Kasumi-1 (cell line): ENCODE results near the gene EEF1AKMT3.

Experiments used
- DNase-seq, 2 experiments: peaks; one replicate each; lab custom pipeline; 2025; lab: John Stamatoyannopoulos, UW

EEF1AKMT3 gene

GRCh38 chr12:57735198-57735855 lies 37.1 kb upstream of the EEF1AKMT3 start:
- DNase-seq = no peak

GRCh38 chr12:57735952-57736740 lies 36.3 kb upstream of the EEF1AKMT3 start:
- DNase-seq = no peak

- DNase-seq = no peak
Observed at GRCh38 chr12:57736741-57737466, 35.5 kb upstream of the EEF1AKMT3 start.

- no peak for DNase-seq
Observed at GRCh38 chr12:57737467-57738460, 34.6 kb upstream of the EEF1AKMT3 start.

GRCh38 chr12:57738661-57739237 lies 33.7 kb upstream of the EEF1AKMT3 start, which contains the start of gene AGAP2:
Gene AGAP2, minus strand, starts transcription at chr12:57738742. Its CDS starts 496 bp downstream, at chr12:57738246.
- DNase-seq = no peak

- DNase-seq = no peak
Observed at GRCh38 chr12:57739387-57739786, 33.0 kb upstream of the EEF1AKMT3 start.

- no peak for DNase-seq
Observed at GRCh38 chr12:57739914-57740538, 32.4 kb upstream of the EEF1AKMT3 start.

GRCh38 chr12:57740656-57741412 lies 31.6 kb upstream of the EEF1AKMT3 start:
- DNase-seq = peak; percentile 92 to 96

GRCh38 chr12:57741413-57741789 lies 31.0 kb upstream of the EEF1AKMT3 start:
- no peak for DNase-seq

GRCh38 chr12:57741844-57742738 lies 30.3 kb upstream of the EEF1AKMT3 start:
- peak; percentile 89 to 91 for DNase-seq

GRCh38 chr12:57743769-57744168 lies 28.6 kb upstream of the EEF1AKMT3 start:
- no peak for DNase-seq

GRCh38 chr12:57744194-57744776 lies 28.1 kb upstream of the EEF1AKMT3 start:
- DNase-seq = no peak

GRCh38 chr12:57744777-57745484 lies 27.5 kb upstream of the EEF1AKMT3 start, which contains the start of gene TSPAN31:
Gene TSPAN31, plus strand, starts transcription at chr12:57745039. Its CDS starts 116 bp downstream, at chr12:57745155.
- DNase-seq = peak; percentile 99 to 100

- DNase-seq = no peak
Observed at GRCh38 chr12:57745485-57745881, 26.9 kb upstream of the EEF1AKMT3 start.

GRCh38 chr12:57746025-57746424 lies 26.4 kb upstream of the EEF1AKMT3 start:
- no peak for DNase-seq

- no peak for DNase-seq
Observed at GRCh38 chr12:57749061-57749460, 23.4 kb upstream of the EEF1AKMT3 start.

GRCh38 chr12:57750561-57751431 lies 21.6 kb upstream of the EEF1AKMT3 start:
- no peak for DNase-seq
